Tibial nerve (tissue), 4 donors: ENCODE measurements around the gene RNF181.

Source experiments
- CTCF ChIP-seq, 5 experiments: fragments of 200-600 bp in 3 of 5; fragments of 450-650 bp in 2 of 5; sonication (generic) in 3 of 5; IDR thresholded peaks; one replicate each; pipeline ENCODE4 v1.5.1; 2016 to 2019; ENCODE audit warnings: antibody characterized with exemption in 5 of 5, mild to moderate bottlenecking in 3 of 5, moderate library complexity in 2 of 5
- EP300 ChIP-seq, 2 donors: sonication (generic); formaldehyde crosslinking; IDR thresholded peaks; one replicate each; pipeline ENCODE4 v1.6.1; 2017; ENCODE audit warnings: antibody characterized with exemption in 2 of 2, mild to moderate bottlenecking in 1 of 2
- POLR2A ChIP-seq, 2 donors: fragments of 450-650 bp; IDR thresholded peaks; one replicate each; pipeline ENCODE4 v1.6.1; 2017; ENCODE audit warnings: antibody characterized with exemption in 2 of 2, mild to moderate bottlenecking in 2 of 2, moderate library complexity in 2 of 2

GRCh38 chr2:85602476-85603234 is 7.1 kb downstream of the RNF181 start, which contains the start of gene TMEM150A:
- peak; percentile 35 to 85 (median 48) for TF ChIP-seq CTCF (IDR thresholded peaks at IDR 0.05)
- peak; percentile 81 to 86 for TF ChIP-seq POLR2A (IDR thresholded peaks at IDR 0.05)
- TF ChIP-seq EP300 (IDR thresholded peaks at IDR 0.05), result peak in 1 of 2 donors; percentile 85
